HG02678 (cell line): Measurements from ENCODE around the gene CDKL4.
"Not testable (repeated sequence)": the region's sequence is repeated elsewhere in the genome, so short reads cannot be mapped to it uniquely, and the experiment has no call there.

Experiments used
- ATAC-seq: cut with Tn5 transposase; IDR thresholded peaks from one replicate; pipeline ENCODE4 v1.9.1; 2021; ENCODE audit warnings: mild to moderate bottlenecking, moderate library complexity; ENCODE audit not compliant: unreplicated experiment

Gene CDKL4

GRCh38 chr2:39232141-39232540 is 11.6 kb downstream of the CDKL4 start:
- no peak for ATAC-seq

DNA sequence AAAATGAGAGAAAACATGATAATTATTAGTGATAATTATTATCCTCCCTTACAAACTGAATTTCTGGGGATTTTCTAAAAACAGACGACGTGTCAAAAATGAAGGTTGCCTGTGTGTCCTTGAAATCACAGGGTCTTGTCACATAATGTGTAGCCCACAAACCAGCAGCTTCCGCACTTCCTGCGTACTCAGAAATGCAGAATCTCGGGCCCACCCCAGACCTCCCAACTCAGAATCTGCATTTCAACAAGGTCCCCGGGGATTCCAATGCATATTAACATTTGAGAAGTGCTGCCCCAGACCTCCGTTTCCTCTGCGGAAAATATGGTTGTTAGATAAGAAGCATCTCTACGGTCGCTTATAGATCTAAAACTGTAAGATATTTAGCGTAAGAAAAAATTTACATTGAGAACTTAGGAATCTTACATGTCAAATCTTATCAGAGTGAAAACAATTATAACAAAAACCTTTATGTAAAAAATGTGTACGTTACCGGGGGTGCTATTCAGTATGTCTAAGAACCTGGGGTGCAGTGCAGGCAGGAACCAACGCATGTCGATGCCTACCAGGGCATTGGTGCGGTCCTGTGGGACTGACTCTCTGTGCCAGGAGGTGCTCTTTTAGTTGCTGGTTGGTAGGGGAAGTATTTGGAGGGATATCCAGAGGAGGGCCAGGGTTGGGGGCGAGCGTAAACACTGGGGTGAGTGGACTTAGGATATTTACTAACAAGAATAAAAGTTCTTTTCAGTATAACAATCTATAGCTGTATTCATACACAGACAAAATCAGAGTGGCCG is 15.2 kb downstream of the CDKL4 start:
- peak; percentile 23 for ATAC-seq

GRCh38 chr2:39227628-39228412 is 15.9 kb downstream of the CDKL4 start:
- peak; percentile 78 for ATAC-seq

DNA sequence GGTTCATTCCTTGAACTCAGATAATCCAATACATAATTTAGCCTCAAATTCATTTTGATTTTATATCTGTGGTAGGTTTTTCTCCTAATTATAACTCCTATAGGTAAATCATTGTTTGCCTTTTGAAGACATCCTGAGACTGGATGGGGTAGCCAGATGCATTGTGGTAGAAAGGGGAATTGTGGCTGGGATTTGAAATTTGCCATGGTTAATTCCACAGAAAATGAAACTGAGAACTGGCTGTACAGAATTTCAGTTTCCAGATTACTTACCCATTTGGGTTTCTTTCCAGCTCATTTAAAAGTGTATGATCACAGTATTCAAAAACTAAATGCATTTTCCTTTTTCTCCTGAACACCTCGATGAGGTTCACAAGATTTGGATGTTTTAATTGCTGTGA is 18.2 kb downstream of the CDKL4 start:
- ATAC-seq, result no peak

DNA sequence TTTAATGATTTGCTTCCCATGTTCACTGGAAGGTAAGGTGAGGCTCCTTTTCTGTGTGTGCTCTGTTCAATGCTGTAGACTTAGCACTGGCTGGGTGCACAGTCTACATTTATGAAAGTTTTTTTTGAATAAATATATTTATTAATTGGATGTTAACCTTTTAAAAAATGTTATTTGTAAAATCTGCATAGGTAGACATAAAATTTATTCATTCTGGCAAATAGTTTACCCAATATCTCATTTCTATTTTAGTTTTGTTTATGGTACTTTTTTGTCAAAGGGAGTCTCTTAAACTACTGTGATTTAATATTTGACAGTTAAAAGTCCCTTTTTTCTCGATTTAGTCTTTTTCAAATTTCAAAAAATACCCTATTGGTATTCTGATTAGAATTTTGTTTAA is 19.9 kb downstream of the CDKL4 start:
- no peak for ATAC-seq

DNA sequence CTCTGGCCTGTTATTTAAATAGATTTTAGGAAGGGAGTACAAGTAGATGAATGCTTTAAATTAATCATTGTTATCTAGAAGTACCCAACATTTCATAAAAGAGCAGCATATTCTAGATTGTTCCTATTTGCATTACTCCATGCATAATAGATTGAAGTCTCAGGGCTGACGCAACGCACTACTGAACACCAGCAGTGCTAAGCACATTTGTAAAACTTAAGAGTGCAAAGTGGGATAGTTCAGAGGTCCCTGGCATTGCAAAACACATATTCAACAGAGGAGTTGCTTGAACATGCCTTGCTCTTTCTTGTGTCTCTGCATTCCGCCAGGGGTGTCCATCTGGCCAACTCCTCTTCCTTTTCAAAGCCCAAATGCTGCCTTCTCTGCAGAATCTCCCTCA is 22.3 kb downstream of the CDKL4 start:
- ATAC-seq, result no peak

DNA sequence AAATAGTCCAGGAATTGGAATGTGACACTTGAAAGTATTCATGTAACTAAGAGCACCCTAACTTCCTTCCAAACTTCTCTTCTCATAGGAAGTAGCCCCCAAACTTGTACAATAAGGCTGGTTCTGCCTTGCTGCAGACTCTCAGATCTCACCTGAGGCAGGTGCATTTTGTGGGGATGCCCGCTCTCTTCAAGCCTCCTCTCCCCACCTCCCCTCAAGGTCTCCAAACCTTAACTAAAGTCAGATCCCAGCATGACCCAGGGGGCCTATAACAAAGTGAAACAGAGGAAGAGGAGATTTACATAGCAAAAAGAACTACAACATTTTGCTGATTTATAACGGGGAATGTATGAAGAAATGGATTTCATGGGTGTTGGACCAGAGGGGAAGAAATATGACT is 23.6 kb downstream of the CDKL4 start:
- ATAC-seq, result no peak

- ATAC-seq, result no peak
These were observed 25.4 kb downstream of the CDKL4 start for GRCh38 chr2:39218391-39218790.

DNA sequence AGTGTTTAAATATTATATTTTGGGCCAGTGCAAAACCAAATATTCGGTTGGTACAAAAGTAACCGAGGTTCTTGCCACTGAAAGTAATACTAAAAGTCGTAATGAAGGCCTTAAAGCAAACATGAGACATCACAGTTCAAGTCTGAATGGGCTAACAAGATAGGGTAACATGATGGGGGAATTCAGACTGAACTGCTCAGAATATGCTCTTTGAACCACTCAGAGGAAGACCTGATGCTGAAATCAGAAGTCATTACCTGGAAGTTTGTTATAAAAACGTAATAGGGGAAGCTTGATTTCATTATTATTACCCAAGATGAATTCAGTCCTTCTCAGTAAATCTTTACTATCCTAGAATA is 26.6 kb downstream of the CDKL4 start:
- ATAC-seq, result peak; percentile 64

- ATAC-seq, result peak; percentile 83
These were observed 27.2 kb downstream of the CDKL4 start for GRCh38 chr2:39216346-39217191.

DNA sequence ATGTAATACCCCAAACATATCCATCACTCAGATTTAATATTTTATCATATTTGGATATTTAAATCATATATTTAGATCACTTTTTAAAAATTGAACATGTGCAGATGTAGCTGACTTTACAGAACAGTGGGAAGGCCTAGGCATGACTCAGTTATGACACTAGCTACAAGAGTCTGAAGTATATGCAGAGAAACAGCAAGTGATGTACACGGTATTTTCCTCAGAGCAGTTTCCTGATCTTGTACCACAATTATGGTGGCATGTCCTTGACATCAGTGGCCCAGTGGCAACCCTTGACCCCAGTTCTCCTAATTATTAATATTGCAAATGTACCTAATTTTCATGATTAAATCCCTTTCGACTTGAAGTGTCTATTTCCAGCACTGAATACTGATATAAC is 28.2 kb downstream of the CDKL4 start:
- no peak for ATAC-seq

GRCh38 chr2:39213015-39213414 is 30.8 kb downstream of the CDKL4 start:
- ATAC-seq, result no peak

GRCh38 chr2:39210846-39211245 is 32.9 kb downstream of the CDKL4 start:
- no peak for ATAC-seq

DNA sequence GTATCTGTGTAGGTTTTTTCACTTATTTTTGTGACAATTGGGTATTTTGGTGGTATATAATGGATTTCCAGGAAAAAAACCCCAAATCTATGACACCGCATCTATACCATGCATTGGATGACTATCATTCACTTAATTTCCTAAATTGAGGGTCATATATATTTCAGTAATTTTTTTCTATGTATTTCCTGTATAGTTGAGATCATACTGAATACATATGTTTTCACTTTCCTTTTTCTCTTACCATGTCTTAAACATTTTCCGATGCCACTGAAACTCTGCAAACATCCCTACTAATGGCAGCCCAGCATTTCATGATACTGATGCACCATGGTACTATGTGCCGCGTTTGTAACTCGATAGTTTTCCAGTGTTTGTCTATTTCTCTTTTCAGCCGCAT is 40.4 kb downstream of the CDKL4 start:
- ATAC-seq, result no peak

GRCh38 chr2:39202639-39203369 is 41.0 kb downstream of the CDKL4 start:
- no peak for ATAC-seq

- ATAC-seq, result not testable (repeated sequence)
These were observed 46.8 kb downstream of the CDKL4 start for GRCh38 chr2:39197003-39197402.

- no peak for ATAC-seq
These were observed 49.1 kb downstream of the CDKL4 start for GRCh38 chr2:39194686-39195085.

GRCh38 chr2:39188960-39189494 is 54.7 kb downstream of the CDKL4 start:
- ATAC-seq, result no peak

- no peak for ATAC-seq
These were observed 60.1 kb downstream of the CDKL4 start for GRCh38 chr2:39183673-39184072.

DNA sequence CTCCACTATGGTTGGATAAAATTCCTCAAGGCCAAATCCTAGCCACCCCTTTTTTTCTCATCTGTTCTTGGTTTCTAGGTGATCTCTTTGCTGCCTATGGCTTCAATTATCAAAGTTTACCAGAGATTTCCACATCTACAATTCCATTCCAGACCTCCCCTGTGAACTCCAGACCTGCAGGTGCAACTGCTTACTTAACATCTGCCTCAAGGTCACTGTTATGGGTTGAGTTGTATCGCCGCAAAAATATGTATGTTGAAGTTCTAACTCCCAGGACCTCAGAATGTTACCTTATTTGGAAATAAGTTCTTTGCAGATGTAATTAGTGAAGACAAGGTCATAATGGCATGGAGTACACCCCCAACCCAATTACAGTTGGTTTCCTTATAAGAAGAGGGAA is 62.5 kb downstream of the CDKL4 start:
- ATAC-seq, result no peak
